DOHH2 (cell line): ENCODE measurements around the gene SURF1.

Experiments
- EZH2phosphoT487 ChIP-seq: fragments of 200-600 bp; sonication (generic); IDR thresholded peaks from 2 replicates; pipeline ENCODE4 v1.6.1; 2017; ENCODE audit warnings: borderline replicate concordance, mild to moderate bottlenecking, antibody characterized with exemption, low read length, moderate library complexity, mixed read lengths
- TF ChIP-seq, protein P1 (sequence below): fragments of 200-600 bp; sonication (generic); IDR thresholded peaks from one replicate; pipeline ENCODE4 v1.5.1; 2014; ENCODE audit warnings: antibody characterized with exemption, mild to moderate bottlenecking, low read depth, low read length; ENCODE audit not compliant: poor library complexity, severe bottlenecking

DNA sequence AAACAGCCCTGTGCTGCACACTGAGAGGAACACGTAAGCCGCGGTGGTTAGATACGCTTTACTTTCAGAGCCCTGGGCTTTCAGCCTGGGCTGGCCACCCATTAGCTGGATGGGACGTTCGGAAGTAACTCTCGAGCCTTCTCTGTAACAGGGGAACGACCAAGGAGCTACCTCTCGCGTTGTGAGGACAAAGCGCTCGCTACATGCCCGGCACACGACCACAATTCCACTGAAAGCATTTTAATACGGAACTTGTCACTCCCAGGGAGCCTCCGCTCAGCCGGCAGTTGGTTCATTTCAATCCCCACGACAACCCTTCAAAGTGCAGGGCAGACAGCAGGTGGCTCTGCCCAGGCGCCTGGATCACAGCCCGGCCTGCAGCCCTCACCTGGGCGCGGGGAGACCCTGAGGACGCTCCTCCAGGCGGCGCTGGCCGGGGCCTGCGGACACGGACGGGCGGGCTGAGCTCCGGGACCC is 368 bp downstream of the SURF1 start:
- TF ChIP-seq, protein P1, sequence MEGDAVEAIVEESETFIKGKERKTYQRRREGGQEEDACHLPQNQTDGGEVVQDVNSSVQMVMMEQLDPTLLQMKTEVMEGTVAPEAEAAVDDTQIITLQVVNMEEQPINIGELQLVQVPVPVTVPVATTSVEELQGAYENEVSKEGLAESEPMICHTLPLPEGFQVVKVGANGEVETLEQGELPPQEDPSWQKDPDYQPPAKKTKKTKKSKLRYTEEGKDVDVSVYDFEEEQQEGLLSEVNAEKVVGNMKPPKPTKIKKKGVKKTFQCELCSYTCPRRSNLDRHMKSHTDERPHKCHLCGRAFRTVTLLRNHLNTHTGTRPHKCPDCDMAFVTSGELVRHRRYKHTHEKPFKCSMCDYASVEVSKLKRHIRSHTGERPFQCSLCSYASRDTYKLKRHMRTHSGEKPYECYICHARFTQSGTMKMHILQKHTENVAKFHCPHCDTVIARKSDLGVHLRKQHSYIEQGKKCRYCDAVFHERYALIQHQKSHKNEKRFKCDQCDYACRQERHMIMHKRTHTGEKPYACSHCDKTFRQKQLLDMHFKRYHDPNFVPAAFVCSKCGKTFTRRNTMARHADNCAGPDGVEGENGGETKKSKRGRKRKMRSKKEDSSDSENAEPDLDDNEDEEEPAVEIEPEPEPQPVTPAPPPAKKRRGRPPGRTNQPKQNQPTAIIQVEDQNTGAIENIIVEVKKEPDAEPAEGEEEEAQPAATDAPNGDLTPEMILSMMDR, result no peak
- no peak for TF ChIP-seq EZH2phosphoT487
